H54 (cell line): Measurements from ENCODE around the gene SKAP2.
A peak's percentile ranks its signal among the peaks of the same experiment; 100 is the strongest.

Experiments
- DNase-seq: peaks from one replicate; pipeline ENCODE4 v3.0.0; 2011; ENCODE audit warnings: low spot score, mixed read lengths; ENCODE audit not compliant: insufficient read length
- FAIRE-seq: peaks from 3 replicates; lab custom pipeline; 2011; peaks lifted over from hg19 to GRCh38; lab: Jason Lieb, UNC
- POLR2A ChIP-seq: IDR thresholded peaks from 2 replicates; pipeline ENCODE4 v1.6.1; 2011; ENCODE audit warnings: low read depth, mild to moderate bottlenecking, low read length

The SKAP2 gene

DNA sequence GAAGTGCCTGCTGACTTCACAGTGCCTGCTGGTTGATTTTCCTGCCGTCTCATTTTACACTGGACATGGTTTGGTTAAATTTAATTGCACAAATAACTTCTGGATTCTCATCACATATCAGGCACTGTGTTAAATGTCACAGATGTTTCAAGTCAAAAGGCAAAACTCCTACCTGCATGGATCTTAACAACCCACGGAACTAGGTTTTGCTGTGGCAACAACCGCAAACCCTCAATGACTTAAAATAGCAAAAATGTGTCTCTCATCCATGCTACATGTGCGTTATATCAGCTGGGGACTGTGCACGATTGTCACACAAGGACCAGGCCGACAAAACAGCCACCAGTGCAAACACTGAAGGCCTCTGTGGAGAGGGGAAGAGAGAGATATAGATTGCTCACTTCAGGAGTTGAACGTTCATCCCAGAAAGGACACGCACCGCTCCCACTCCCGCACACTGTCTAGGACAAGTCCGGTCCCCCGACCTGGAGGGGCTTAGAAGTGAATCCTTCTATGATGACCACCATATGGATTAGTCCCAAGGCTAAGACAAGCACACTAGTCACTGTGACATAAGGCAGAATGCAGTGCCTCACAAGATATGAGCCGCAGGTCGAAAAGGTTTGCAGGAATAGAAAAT lies 233.3 kb downstream of the SKAP2 start:
- DNase-seq (no peak), FAIRE-seq (no peak)
- no peak for TF ChIP-seq POLR2A

DNA sequence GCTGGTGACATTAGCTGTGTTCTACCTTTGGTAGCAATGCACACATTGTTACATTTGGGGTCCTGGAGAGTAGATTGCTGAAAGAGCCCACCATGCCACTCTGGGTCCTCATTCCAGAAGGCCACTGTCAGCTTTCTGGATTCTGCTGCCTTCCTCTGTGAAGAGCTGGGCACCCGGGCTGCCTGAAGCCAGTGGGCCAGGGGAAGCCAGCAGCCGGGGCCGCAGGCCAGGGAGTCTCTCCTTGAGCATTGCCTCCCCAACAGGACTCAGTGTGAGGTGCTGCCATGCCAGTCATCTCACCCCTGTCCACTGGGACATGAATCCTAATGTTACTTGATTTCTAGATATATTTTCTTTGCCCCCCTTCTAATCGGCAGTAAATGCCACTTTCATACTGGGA lies 234.0 kb downstream of the SKAP2 start:
- FAIRE-seq (no peak), DNase-seq (no peak)
- no peak for TF ChIP-seq POLR2A

DNA sequence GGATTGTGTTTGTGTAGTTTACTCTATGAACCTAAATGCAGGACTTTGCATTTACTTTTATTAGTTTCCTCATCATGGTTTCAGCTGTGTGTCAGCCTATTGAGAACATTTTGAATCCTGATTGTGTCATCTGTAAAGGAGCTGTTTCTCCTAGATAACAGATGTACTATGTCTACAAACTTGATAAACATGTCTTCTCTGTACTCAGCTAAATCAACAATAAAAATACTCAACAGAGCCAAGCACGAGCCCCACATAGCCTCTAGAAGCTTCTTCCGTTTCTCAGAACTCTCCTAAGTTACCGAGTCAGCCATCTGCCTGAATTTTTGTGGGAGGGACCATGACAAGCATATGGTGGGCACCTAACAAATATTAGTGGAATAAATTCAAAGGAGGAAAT lies 234.7 kb downstream of the SKAP2 start:
- FAIRE-seq (no peak), DNase-seq (no peak)
- no peak for TF ChIP-seq POLR2A

DNA sequence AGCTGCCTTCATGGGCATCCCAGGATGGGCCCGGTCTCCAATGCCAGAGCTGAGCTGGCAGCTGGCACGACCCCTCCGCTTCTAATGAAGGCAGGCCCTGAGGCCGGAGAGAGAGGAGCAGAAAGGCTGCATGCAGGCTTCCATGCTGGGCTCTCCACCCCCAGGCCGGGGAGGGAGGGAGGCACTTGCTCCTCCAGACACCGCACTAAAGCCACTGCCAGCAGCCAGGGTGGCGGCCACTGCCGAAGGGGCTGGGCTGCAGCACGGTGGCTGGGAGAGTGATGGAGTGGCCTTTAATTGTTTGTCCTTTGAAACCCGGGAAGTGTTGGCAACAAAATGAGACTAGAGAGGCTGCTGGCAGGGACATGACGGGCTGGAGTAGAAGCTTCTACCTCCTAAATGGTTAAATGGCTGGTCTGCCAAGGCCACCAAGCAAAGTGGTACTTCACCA lies 236.5 kb downstream of the SKAP2 start:
- no peak for DNase-seq
- TF ChIP-seq POLR2A = no peak
- FAIRE-seq = no peak

DNA sequence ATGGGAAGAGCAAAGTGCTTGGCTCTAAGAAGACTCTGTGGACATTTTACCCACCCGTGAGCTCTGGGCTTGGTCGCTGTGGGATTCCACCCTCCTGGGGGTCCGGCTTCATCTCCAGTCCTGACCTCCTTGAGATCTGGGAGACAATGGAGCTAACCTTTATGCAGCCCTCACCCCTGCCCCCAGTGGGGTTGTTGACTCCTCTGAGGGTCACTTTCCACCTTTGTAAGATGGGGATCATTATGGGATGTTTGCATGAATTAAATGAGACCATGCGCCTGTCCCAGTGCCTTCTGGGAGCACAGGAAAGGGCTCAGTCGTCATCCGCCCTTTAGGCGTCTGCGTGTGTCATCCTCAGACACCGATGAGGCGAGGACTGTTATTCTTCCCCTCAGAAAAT lies 237.2 kb downstream of the SKAP2 start:
- DNase-seq (no peak), FAIRE-seq (no peak)
- TF ChIP-seq POLR2A = no peak

DNA sequence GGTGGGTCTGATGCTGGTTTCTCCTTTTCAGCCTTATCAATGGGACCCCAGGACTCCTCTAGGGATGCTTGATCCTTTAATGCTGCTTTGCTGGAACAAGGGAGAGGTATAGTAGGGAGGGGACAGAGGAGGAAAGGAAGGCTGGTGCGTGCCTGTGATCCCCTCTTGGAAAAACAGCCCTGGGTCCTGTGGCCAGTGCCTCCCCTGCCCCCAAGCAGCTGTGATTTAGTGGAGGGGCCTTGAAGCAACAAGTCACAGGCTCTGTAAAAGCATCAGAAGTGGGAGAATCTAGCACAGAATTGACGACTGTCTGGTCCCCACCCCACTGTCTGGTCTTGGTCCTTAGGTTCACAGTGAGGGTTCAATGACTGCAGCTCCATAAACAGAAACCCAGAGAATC lies 237.7 kb downstream of the SKAP2 start:
- TF ChIP-seq POLR2A = no peak
- FAIRE-seq (no peak), DNase-seq (no peak)

DNA sequence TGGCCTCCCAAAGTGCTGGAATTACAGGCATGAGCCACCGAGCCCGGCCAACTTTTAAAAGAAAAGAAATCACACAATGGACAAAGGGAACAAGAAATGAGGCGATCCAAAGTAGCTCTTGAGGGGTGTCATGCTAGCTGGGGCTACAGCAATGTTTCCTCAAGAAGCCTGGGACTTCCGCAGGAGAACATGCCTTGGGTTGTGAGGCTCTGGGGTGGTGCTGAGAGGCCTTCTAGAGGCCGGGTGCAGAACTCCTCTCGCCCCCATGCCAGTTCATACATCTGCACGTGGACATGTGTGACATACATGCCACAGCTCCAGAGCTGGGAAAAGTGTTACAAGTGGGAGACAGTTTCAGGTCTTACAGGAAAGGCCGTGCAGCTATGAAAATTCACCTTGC lies 238.2 kb downstream of the SKAP2 start:
- FAIRE-seq (no peak), DNase-seq (no peak)
- no peak for TF ChIP-seq POLR2A

DNA sequence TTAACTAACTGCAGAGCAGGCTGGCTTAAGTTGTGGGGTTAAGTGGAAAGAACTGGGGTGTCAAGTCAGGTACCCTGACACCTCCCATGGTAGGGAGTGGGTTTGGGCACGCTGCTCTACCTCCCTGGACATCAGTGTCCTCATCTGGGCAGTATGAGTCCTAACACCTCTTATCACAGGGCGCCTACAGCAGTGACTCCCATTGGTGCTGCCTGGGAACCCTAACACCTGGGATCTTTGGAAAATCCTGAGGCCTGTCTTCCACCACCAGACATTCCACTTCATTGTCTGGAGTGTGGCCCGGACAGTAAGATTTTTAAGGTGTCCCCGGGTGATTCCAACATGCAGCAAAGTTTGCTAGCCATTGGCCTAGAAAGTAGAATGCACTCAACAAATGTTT lies 239.1 kb downstream of the SKAP2 start:
- FAIRE-seq = no peak

DNA sequence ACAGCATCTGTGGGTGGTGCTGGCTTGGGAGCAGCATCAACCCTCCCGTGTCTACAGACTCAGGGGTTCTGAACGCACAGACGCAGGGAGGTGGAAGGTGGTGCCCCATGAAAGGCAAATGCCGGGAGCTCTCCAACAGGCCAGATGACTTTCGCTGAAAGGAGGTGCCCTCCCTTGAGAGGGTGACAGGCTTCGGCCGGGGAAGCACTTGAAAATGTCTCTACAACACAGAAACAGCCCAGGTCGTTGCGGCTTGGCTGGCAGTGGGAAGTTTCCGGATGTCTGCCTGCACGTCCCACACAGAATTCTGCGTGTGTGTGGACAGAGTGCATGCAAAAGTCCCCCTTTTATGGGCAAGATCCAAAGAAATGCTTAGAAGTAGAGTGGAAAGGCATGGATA lies 239.6 kb downstream of the SKAP2 start:
- FAIRE-seq = no peak
- no peak for DNase-seq
- no peak for TF ChIP-seq POLR2A

More for the DNA sequence above, 239.1 kb downstream of the SKAP2 start:
- TF ChIP-seq POLR2A = no peak
- DNase-seq = no peak

DNA sequence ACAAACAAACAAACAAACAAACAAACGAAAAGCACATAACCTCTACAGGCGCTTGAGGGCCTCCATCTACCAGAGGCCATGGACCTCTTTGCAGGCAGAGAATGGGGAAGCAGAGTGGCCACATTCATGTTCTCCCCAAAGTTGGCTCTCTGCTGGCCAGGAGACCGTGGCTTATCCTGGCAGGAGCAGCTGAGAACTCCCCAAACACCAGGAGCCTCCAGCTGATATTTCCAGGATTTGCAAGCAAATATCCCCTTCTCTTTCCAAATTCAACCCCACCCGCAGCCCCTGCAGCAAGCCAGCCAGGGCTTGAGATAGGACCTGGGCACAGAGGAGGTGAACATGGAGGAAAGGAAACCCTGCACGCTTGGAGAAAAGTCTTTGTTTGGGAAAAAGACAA lies 240.0 kb downstream of the SKAP2 start:
- FAIRE-seq (no peak), DNase-seq (no peak)
- no peak for TF ChIP-seq POLR2A

DNA sequence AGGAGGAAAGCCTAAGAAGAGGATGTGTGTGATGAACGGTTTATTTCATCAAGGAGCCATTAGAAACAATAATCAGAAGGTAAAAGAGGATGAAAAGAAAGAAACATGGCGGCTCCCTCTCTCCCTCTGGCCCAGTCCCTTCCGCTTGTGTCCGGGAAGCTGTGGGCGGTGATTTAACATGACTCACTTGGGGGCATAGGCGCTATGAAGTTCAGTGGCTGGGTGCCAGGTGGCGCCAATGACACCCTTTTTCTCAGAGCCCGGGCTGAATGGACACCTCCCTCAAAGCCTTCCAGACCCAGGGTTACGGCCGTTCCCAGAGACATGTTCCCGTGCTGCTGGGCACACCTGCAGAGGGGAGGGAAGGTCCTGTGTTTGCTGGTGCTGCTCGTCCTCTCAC lies 244.0 kb downstream of the SKAP2 start:
- DNase-seq (peak; percentile 81), FAIRE-seq (no peak)
- TF ChIP-seq POLR2A = no peak

DNA sequence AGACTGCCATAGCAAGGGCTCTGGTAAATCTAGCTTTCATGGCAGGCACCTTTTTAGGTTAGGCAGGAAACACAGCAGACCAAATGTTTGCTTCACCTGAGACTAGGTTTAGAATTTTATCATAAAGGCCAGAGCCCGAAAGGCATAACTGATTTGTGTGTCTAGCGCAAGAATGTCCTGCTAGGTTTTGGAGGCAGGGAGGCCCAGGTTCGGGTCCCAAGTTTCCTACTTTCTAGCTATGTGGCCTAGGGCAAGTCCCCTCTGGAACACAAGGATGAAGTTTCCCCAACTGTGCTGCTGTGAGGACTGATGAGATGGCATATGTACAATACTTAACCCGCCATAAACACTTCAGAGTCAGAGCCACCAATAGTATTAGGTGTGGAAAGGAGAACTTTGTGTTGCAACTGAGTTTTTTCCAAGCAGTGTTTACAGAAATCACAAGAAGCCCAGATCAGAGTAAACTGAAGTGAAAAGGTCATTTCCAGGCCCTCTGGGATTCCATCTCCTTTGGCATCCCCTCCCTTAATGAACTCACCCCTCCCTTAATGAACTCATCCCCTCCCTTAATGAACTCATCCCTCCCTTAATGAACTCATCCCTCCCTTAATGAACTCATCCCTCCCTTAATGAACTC lies 244.9 kb downstream of the SKAP2 start:
- DNase-seq = no peak
- FAIRE-seq = no peak
- no peak for TF ChIP-seq POLR2A

DNA sequence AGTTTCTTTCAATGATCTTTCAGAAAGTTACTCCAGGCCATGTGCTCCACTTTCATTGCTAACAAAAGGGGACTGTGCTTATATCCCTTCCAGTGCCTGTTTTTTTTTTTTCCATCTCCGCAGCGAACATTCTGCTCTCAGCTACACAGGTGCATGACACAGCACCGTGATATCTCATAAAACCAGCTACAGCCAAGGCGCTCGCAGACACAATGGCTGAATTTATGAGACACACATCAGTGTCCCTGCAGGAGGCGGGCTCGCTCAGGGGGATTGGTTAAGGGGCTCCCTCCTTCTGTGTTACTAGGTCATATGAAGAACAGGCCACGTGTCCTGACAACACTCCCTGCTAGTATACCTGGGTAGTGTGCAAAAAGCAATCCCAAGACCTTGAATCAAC lies 245.5 kb downstream of the SKAP2 start:
- no peak for FAIRE-seq
- TF ChIP-seq POLR2A = no peak
- DNase-seq = no peak

DNA sequence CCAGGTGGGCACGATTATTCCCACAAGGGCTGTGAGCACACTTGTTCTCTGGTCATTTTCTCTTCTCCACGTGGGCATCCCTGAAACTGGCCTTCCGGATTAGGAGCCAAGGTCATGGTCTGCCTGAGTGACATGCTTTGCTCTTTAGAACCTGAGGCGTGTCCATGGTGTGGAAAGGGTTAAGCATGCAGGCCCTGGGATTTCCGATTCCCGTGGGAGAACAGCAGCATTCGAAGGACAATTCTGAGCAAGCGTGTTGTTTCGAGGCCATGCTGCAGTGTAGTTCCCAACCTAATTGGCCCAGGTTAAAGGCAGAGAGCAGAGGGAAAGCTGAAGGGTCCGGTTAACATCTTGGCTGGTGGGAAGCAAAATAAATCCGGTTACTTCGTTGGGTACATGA lies 245.9 kb downstream of the SKAP2 start:
- TF ChIP-seq POLR2A = no peak
- DNase-seq = no peak
- FAIRE-seq = no peak
